Liver (tissue), 3 donors: Measurements from ENCODE around the gene GART.

ENCODE experiments used
- ATF3 ChIP-seq: IDR thresholded peaks from 2 replicates; pipeline ENCODE4 v1.6.1; 2016; ENCODE audit warnings: antibody characterized with exemption
- CTCF ChIP-seq: fragments of 150-350 bp; IDR thresholded peaks from 2 replicates; pipeline ENCODE4 v1.5.1; 2017; ENCODE audit warnings: improper control_type of control experiment, low read depth, low read length; ENCODE audit not compliant: missing input control
- EGR1 ChIP-seq, 2 donors: IDR thresholded peaks; 2 replicates each; pipeline ENCODE4 v1.6.1; 2016 to 2018; ENCODE audit warnings: antibody characterized with exemption in 2 of 2, low read depth in 2 of 2
- GABPA ChIP-seq, 2 donors: IDR thresholded peaks in 1 of 2; conservative IDR thresholded peaks in 1 of 2; 2 replicates each; pipeline ENCODE4 v1.6.1; 2016; ENCODE audit warnings: antibody characterized with exemption in 2 of 2, mild to moderate bottlenecking in 1 of 2, moderate library complexity in 1 of 2
- JUND ChIP-seq, 2 donors: IDR thresholded peaks; 2 replicates each; pipeline ENCODE4 v1.6.1; 2016; ENCODE audit warnings: antibody characterized with exemption in 2 of 2
- MAX ChIP-seq: IDR thresholded peaks from 2 replicates; pipeline ENCODE4 v1.6.1; 2016; ENCODE audit warnings: antibody characterized with exemption
- RAD21 ChIP-seq, 2 donors: IDR thresholded peaks; 2 replicates each; pipeline ENCODE4 v1.6.1; 2016; ENCODE audit warnings: antibody characterized with exemption in 2 of 2, mild to moderate bottlenecking in 2 of 2
- REST ChIP-seq: IDR thresholded peaks from 2 replicates; pipeline ENCODE4 v1.6.1; 2016; ENCODE audit warnings: antibody characterized with exemption, mild to moderate bottlenecking
- SP1 ChIP-seq: IDR thresholded peaks from 2 replicates; pipeline ENCODE4 v1.6.1; 2018; ENCODE audit warnings: antibody characterized with exemption, mild to moderate bottlenecking
- TAF1 ChIP-seq: conservative IDR thresholded peaks from 2 replicates; pipeline ENCODE4 v1.6.1; 2016; ENCODE audit warnings: antibody characterized with exemption, mild to moderate bottlenecking
- YY1 ChIP-seq: IDR thresholded peaks from 2 replicates; pipeline ENCODE4 v1.6.1; 2016; ENCODE audit warnings: antibody characterized with exemption, mild to moderate bottlenecking
- ZBTB33 ChIP-seq: IDR thresholded peaks from 2 replicates; pipeline ENCODE4 v1.6.1; 2016; ENCODE audit warnings: antibody characterized with exemption
- donor health status: healthy.
- donor health status: healthy.

GRCh38 chr21:33588485-33589335, 46.8 kb upstream of the GART start, which contains the start of gene DONSON:
- TF ChIP-seq CTCF (no peak), SP1 (peak; percentile 99), TAF1 (peak; percentile 28), JUND (IDR thresholded peaks at IDR 0.05) (peak; percentile 17 to 43), GABPA (IDR thresholded peaks at IDR 0.05 in 1 of 2, conservative IDR thresholded peaks at IDR 0.05 in 1 of 2) (no peak), ATF3 (no peak), ZBTB33 (no peak), REST (peak; percentile 91), EGR1 (IDR thresholded peaks at IDR 0.05; ENCODE audit: low read depth in 2 of 2) (peak; percentile 38 to 78), RAD21 (IDR thresholded peaks at IDR 0.05) (peak in 1 of 2 donors; percentile 29), MAX (peak; percentile 46), YY1 (peak; percentile 84)
